Activated naive CD4-positive, alpha-beta T cell treated with anti-CD3 and anti-CD28 coated beads, Interleukin-2, amount 50 U/mL, for 24 hours (primary cell): ENCODE data around the gene NPY.

ENCODE experiments used
- H3K27ac Mint-ChIP-seq: one replicate; pipeline ENCODE4 v1.8.0; 2021; ENCODE audit warnings: mild to moderate bottlenecking, mixed read lengths
- H3K27me3 Mint-ChIP-seq: one replicate; pipeline ENCODE4 v1.8.0; 2021; ENCODE audit warnings: mixed read lengths
- H3K36me3 Mint-ChIP-seq: one replicate; pipeline ENCODE4 v1.8.0; 2021; ENCODE audit warnings: mixed read lengths
- H3K4me1 Mint-ChIP-seq: one replicate; pipeline ENCODE4 v1.8.0; 2021; ENCODE audit warnings: mixed read lengths
- H3K4me3 Mint-ChIP-seq: one replicate; pipeline ENCODE4 v1.8.0; 2021; ENCODE audit warnings: mild to moderate bottlenecking, mixed read lengths
- H3K9me3 Mint-ChIP-seq: one replicate; pipeline ENCODE4 v1.8.0; 2021; ENCODE audit warnings: mixed read lengths

The NPY gene

GRCh38 chr7:24298696-24299095, 14.7 kb downstream of the NPY start:
- H3K27ac Mint-ChIP-seq, result no peak overlapping the region

GRCh38 chr7:24299192-24299591, 15.2 kb downstream of the NPY start:
- Mint-ChIP-seq H3K4me3 (no peak overlapping the region), H3K27me3 (peaks cover 14% of the 10 kb centered on the region), H3K27ac (no peak overlapping the region), H3K36me3 (peaks cover 2% of the 10 kb centered on the region), H3K9me3 (peaks cover 11% of the 10 kb centered on the region), H3K4me1 (no peaks in the 10 kb centered on the region)

More at GRCh38 chr7:24298696-24299095, 14.7 kb downstream of the NPY start:
- Mint-ChIP-seq H3K27me3 (peaks cover 10% of the 10 kb centered on the region), H3K9me3 (peaks cover 11% of the 10 kb centered on the region), H3K36me3 (peaks cover 2% of the 10 kb centered on the region), H3K4me1 (no peaks in the 10 kb centered on the region), H3K4me3 (no peak overlapping the region)

GRCh38 chr7:24301703-24302102, 17.7 kb downstream of the NPY start:
- Mint-ChIP-seq H3K4me1 (no peaks in the 10 kb centered on the region), H3K36me3 (peaks cover 2% of the 10 kb centered on the region), H3K27me3 (peaks cover 27% of the 10 kb centered on the region), H3K27ac (no peak overlapping the region), H3K4me3 (no peak overlapping the region), H3K9me3 (peaks cover 11% of the 10 kb centered on the region)

GRCh38 chr7:24304494-24305095, 20.6 kb downstream of the NPY start:
- Mint-ChIP-seq H3K9me3 (peaks cover 11% of the 10 kb centered on the region), H3K27me3 (peaks cover 34% of the 10 kb centered on the region), H3K36me3 (peaks cover 2% of the 10 kb centered on the region), H3K4me3 (no peak overlapping the region), H3K27ac (no peak overlapping the region), H3K4me1 (no peaks in the 10 kb centered on the region)

- H3K4me3 Mint-ChIP-seq, result no peak overlapping the region
- H3K27ac Mint-ChIP-seq, result no peak overlapping the region
- no peaks in the 10 kb centered on the region for H3K36me3 Mint-ChIP-seq
- no peaks in the 10 kb centered on the region for H3K9me3 Mint-ChIP-seq
- peaks cover 28% of the 10 kb centered on the region for H3K27me3 Mint-ChIP-seq
- no peaks in the 10 kb centered on the region for H3K4me1 Mint-ChIP-seq
These were observed 23.3 kb downstream of the NPY start for GRCh38 chr7:24307326-24307725.

- H3K36me3 Mint-ChIP-seq, result no peaks in the 10 kb centered on the region
- peaks cover 3% of the 10 kb centered on the region for H3K27me3 Mint-ChIP-seq
- H3K4me3 Mint-ChIP-seq, result no peak overlapping the region
- H3K4me1 Mint-ChIP-seq, result no peaks in the 10 kb centered on the region
- H3K27ac Mint-ChIP-seq, result no peak overlapping the region
- H3K9me3 Mint-ChIP-seq, result no peaks in the 10 kb centered on the region
These were observed 28.6 kb downstream of the NPY start for GRCh38 chr7:24312588-24312987.

GRCh38 chr7:24313777-24314176, 29.8 kb downstream of the NPY start:
- H3K27me3 Mint-ChIP-seq, result peaks cover 3% of the 10 kb centered on the region
- no peak overlapping the region for H3K27ac Mint-ChIP-seq
- no peaks in the 10 kb centered on the region for H3K9me3 Mint-ChIP-seq
- H3K4me3 Mint-ChIP-seq, result no peak overlapping the region
- no peaks in the 10 kb centered on the region for H3K36me3 Mint-ChIP-seq
- no peaks in the 10 kb centered on the region for H3K4me1 Mint-ChIP-seq

GRCh38 chr7:24316340-24316739, 32.4 kb downstream of the NPY start:
- Mint-ChIP-seq H3K27ac (no peak overlapping the region), H3K4me1 (no peaks in the 10 kb centered on the region), H3K36me3 (no peaks in the 10 kb centered on the region), H3K9me3 (no peaks in the 10 kb centered on the region), H3K4me3 (no peak overlapping the region), H3K27me3 (peaks cover 5% of the 10 kb centered on the region)

GRCh38 chr7:24318326-24318725, 34.3 kb downstream of the NPY start:
- H3K36me3 Mint-ChIP-seq, result no peaks in the 10 kb centered on the region
- H3K9me3 Mint-ChIP-seq, result peaks cover 6% of the 10 kb centered on the region
- H3K4me1 Mint-ChIP-seq, result no peaks in the 10 kb centered on the region
- no peak overlapping the region for H3K27ac Mint-ChIP-seq
- H3K4me3 Mint-ChIP-seq, result no peak overlapping the region
- peaks cover 6% of the 10 kb centered on the region for H3K27me3 Mint-ChIP-seq

GRCh38 chr7:24319209-24319608, 35.2 kb downstream of the NPY start:
- peaks cover 6% of the 10 kb centered on the region for H3K9me3 Mint-ChIP-seq
- H3K36me3 Mint-ChIP-seq, result no peaks in the 10 kb centered on the region
- H3K4me1 Mint-ChIP-seq, result no peaks in the 10 kb centered on the region
- H3K27ac Mint-ChIP-seq, result no peak overlapping the region
- H3K27me3 Mint-ChIP-seq, result peaks cover 6% of the 10 kb centered on the region
- no peak overlapping the region for H3K4me3 Mint-ChIP-seq

GRCh38 chr7:24323961-24324480, 40.0 kb downstream of the NPY start:
- H3K4me1 Mint-ChIP-seq, result no peaks in the 10 kb centered on the region
- peaks cover 6% of the 10 kb centered on the region for H3K9me3 Mint-ChIP-seq
- H3K36me3 Mint-ChIP-seq, result no peaks in the 10 kb centered on the region
- no peak overlapping the region for H3K4me3 Mint-ChIP-seq
- no peak overlapping the region for H3K27ac Mint-ChIP-seq
- peaks cover 3% of the 10 kb centered on the region for H3K27me3 Mint-ChIP-seq

GRCh38 chr7:24325708-24326107, 41.7 kb downstream of the NPY start:
- no peak overlapping the region for H3K4me3 Mint-ChIP-seq

GRCh38 chr7:24328050-24328449, 44.1 kb downstream of the NPY start:
- Mint-ChIP-seq H3K9me3 (peaks cover 8% of the 10 kb centered on the region), H3K27ac (no peak overlapping the region), H3K27me3 (peaks cover 2% of the 10 kb centered on the region), H3K36me3 (peaks cover 2% of the 10 kb centered on the region), H3K4me3 (no peak overlapping the region), H3K4me1 (no peaks in the 10 kb centered on the region)

More at GRCh38 chr7:24325708-24326107, 41.7 kb downstream of the NPY start:
- no peak overlapping the region for H3K27ac Mint-ChIP-seq
- H3K36me3 Mint-ChIP-seq, result no peaks in the 10 kb centered on the region
- H3K27me3 Mint-ChIP-seq, result peaks cover 2% of the 10 kb centered on the region
- no peaks in the 10 kb centered on the region for H3K4me1 Mint-ChIP-seq
- peaks cover 6% of the 10 kb centered on the region for H3K9me3 Mint-ChIP-seq

GRCh38 chr7:24328894-24329293, 44.9 kb downstream of the NPY start:
- no peak overlapping the region for H3K4me3 Mint-ChIP-seq
- H3K9me3 Mint-ChIP-seq, result peaks cover 10% of the 10 kb centered on the region
- H3K4me1 Mint-ChIP-seq, result no peaks in the 10 kb centered on the region
- H3K27me3 Mint-ChIP-seq, result peaks cover 5% of the 10 kb centered on the region
- H3K27ac Mint-ChIP-seq, result no peak overlapping the region
- peaks cover 2% of the 10 kb centered on the region for H3K36me3 Mint-ChIP-seq

GRCh38 chr7:24334012-24334411, 50.0 kb downstream of the NPY start:
- H3K27me3 Mint-ChIP-seq, result peaks cover 5% of the 10 kb centered on the region
- H3K36me3 Mint-ChIP-seq, result peaks cover 2% of the 10 kb centered on the region
- peaks cover 10% of the 10 kb centered on the region for H3K9me3 Mint-ChIP-seq
- no peak overlapping the region for H3K4me3 Mint-ChIP-seq
- no peak overlapping the region for H3K27ac Mint-ChIP-seq
- no peaks in the 10 kb centered on the region for H3K4me1 Mint-ChIP-seq

GRCh38 chr7:24334627-24335026, 50.6 kb downstream of the NPY start:
- Mint-ChIP-seq H3K36me3 (peaks cover 2% of the 10 kb centered on the region), H3K4me1 (no peaks in the 10 kb centered on the region), H3K4me3 (no peak overlapping the region), H3K9me3 (peaks cover 10% of the 10 kb centered on the region), H3K27ac (no peak overlapping the region), H3K27me3 (peaks cover 5% of the 10 kb centered on the region)

- Mint-ChIP-seq H3K4me1 (no peaks in the 10 kb centered on the region), H3K27ac (no peak overlapping the region), H3K36me3 (peaks cover 2% of the 10 kb centered on the region), H3K4me3 (no peak overlapping the region), H3K27me3 (peaks cover 5% of the 10 kb centered on the region), H3K9me3 (peaks cover 10% of the 10 kb centered on the region)
These were observed 52.5 kb downstream of the NPY start for GRCh38 chr7:24336461-24336860.
